ENCODE results near the gene TTC1. TPM values are rescaled to one million over a fixed set of nuclear protein-coding genes. Genes with fewer than 3 reads are reported as not detected.

The TTC1 gene
- total and polyA plus RNA-seq, 9 of the 15 experiments (the other 6 are each of a cell fraction or from before 2014, with no cell fraction given) = 51.9 to 173 (median 87.7) TPM

- no peak; a peak in 1 of 4 replicates for TF ChIP-seq ZNF318 (IDR thresholded peaks at IDR 0.05; ENCODE audit: borderline replicate concordance in 1 of 2, low read depth in 1 of 2)
- no peak for TF ChIP-seq CHCHD3 (CRISPR knock-in tag; IDR thresholded peaks at IDR 0.05)
- TF ChIP-seq ZSCAN29 (IDR thresholded peaks at IDR 0.05) = no peak
- no peak for TF ChIP-seq BRF1 (IDR thresholded peaks at IDR 0.05; ENCODE audit: borderline replicate concordance, extremely low read depth, insufficient read length)
- no peak for TF ChIP-seq ZNF407 (IDR thresholded peaks at IDR 0.05; ENCODE audit: low read depth)
- TF ChIP-seq, protein P1, sequence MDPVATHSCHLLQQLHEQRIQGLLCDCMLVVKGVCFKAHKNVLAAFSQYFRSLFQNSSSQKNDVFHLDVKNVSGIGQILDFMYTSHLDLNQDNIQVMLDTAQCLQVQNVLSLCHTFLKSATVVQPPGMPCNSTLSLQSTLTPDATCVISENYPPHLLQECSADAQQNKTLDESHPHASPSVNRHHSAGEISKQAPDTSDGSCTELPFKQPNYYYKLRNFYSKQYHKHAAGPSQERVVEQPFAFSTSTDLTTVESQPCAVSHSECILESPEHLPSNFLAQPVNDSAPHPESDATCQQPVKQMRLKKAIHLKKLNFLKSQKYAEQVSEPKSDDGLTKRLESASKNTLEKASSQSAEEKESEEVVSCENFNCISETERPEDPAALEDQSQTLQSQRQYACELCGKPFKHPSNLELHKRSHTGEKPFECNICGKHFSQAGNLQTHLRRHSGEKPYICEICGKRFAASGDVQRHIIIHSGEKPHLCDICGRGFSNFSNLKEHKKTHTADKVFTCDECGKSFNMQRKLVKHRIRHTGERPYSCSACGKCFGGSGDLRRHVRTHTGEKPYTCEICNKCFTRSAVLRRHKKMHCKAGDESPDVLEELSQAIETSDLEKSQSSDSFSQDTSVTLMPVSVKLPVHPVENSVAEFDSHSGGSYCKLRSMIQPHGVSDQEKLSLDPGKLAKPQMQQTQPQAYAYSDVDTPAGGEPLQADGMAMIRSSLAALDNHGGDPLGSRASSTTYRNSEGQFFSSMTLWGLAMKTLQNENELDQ (CRISPR knock-in tag; IDR thresholded peaks at IDR 0.05; ENCODE audit: borderline replicate concordance) = no peak
- no peak for TF ChIP-seq ZNF347 (CRISPR knock-in tag; IDR thresholded peaks at IDR 0.05; ENCODE audit: low read depth)
Measured at GRCh38 chr5:160008877-160009590, at the start of gene TTC1 (continued).

Data from K562 (cell line).